Esophagus muscularis mucosa (tissue), 4 donors: Measurements from ENCODE around the gene WNT8B. TPM values are rescaled to one million over a fixed set of nuclear protein-coding genes. Genes with fewer than 3 reads are reported as not detected.

Experiments
- DNase-seq: peaks from one replicate; pipeline ENCODE4 v3.0.0-alpha.2; 2017; ENCODE audit errors: extremely low spot score
- H3K27ac ChIP-seq, 4 donors: fragments of 200-600 bp; sonication (generic); replicated peaks in 1 of 4; 1 replicate in 3 of 4; 2 replicates in 1 of 4; pipeline ENCODE4 v1.5.1; 2016 to 2019; ENCODE audit warnings: mild to moderate bottlenecking in 1 of 4
- H3K27me3 ChIP-seq, 4 donors: fragments of 200-600 bp; sonication (generic); one replicate each; pipeline versions ENCODE4 v1.5.1 to v1.6.0; 2016 to 2019
- H3K36me3 ChIP-seq, 4 donors: fragments of 200-600 bp; sonication (generic); one replicate each; pipeline ENCODE4 v1.5.1; 2016 to 2019
- H3K4me1 ChIP-seq, 4 donors: fragments of 200-600 bp; sonication (generic); one replicate each; pipeline ENCODE4 v1.5.1; 2016 to 2019
- H3K4me3 ChIP-seq, 4 donors: fragments of 200-600 bp; sonication (generic); 1 replicate in 2 of 4; 2 replicates in 2 of 4; pipeline ENCODE4 v1.5.1; 2016 to 2019; ENCODE audit warnings: mild to moderate bottlenecking in 4 of 4, moderate library complexity in 1 of 4
- H3K9me3 ChIP-seq, 4 donors: fragments of 200-600 bp; sonication (generic); 1 replicate in 3 of 4; 2 replicates in 1 of 4; pipeline ENCODE4 v1.5.1; 2016 to 2019
- CTCF ChIP-seq, 3 experiments: fragments of 200-600 bp in 2 of 3; fragments of 450-650 bp in 1 of 3; sonication (generic) in 2 of 3; IDR thresholded peaks; one replicate each; pipeline ENCODE4 v1.5.1; 2017 to 2019; ENCODE audit warnings: antibody characterized with exemption in 3 of 3, mild to moderate bottlenecking in 2 of 3, moderate library complexity in 1 of 3
- EP300 ChIP-seq: sonication (generic); formaldehyde crosslinking; IDR thresholded peaks from one replicate; pipeline ENCODE4 v1.6.1; 2017; ENCODE audit warnings: antibody characterized with exemption
- POLR2A ChIP-seq: fragments of 450-650 bp; IDR thresholded peaks from one replicate; pipeline ENCODE4 v1.6.1; 2017; ENCODE audit warnings: antibody characterized with exemption, moderate library complexity, mild to moderate bottlenecking, low read depth
- POLR2AphosphoS5 ChIP-seq, 2 donors: sonication (generic); formaldehyde crosslinking; IDR thresholded peaks; one replicate each; pipeline ENCODE4 v1.6.1; 2017; ENCODE audit warnings: antibody characterized with exemption in 2 of 2
- WGBS: methylation state at CpG from one replicate; pipeline ENCODE4 v1.1.5; 2018; 5-methylcytosine and 5-hydroxymethylcytosine counted together
- intact Hi-C: fragments of 100-400 bp; cut with DNase I; formaldehyde crosslinking; loops from one replicate; pipeline ENCODE4 v1.15.1; 2023
- total RNA-seq, 4 donors: library from RNA; depleted of rRNA; stranded (reverse); fragments of >200 nt; gene quantifications; one replicate each; pipeline versions ENCODE4 v1.1.0 to v1.2.1, GENCODE V29; 2016

Gene WNT8B
- total RNA-seq, 4 donors from 2014 or later = not detected

DNA sequence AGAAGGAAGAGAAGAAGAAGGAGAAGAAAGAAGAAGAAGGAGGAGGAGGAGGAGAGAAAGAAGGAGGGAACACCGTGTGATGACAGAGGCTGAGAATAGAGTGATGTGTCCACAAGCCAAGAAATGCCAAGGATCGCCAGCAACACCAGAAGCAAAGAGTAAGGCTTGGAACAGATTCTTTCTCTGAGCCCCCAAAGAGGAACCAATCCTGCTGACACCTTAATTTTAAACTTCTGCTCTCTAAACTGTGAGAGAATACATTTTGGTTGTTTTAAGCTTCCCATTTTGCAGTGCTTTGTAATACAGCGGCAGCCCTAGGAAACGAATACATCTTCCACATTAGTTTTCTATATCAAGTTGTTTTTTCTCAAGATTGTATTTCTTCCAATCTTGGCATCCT, 13.9 kb upstream of the WNT8B start:
- intact Hi-C loops = no loop called here
- H3K9me3 ChIP-seq = no peaks in the 10 kb centered on the region
- no peak for DNase-seq
- peaks cover 0 to 13% (median 0%) of the 10 kb centered on the region in 4 donors for H3K27me3 ChIP-seq
- H3K27ac ChIP-seq = no peak overlapping the region
- 79% methylated on average over 4 of the region's 4 CpGs for WGBS
- no peak overlapping the region for H3K4me3 ChIP-seq
- no peak for TF ChIP-seq CTCF (IDR thresholded peaks at IDR 0.05)
- H3K36me3 ChIP-seq = no peaks in the 10 kb centered on the region
- no peaks in the 10 kb centered on the region for H3K4me1 ChIP-seq

DNA sequence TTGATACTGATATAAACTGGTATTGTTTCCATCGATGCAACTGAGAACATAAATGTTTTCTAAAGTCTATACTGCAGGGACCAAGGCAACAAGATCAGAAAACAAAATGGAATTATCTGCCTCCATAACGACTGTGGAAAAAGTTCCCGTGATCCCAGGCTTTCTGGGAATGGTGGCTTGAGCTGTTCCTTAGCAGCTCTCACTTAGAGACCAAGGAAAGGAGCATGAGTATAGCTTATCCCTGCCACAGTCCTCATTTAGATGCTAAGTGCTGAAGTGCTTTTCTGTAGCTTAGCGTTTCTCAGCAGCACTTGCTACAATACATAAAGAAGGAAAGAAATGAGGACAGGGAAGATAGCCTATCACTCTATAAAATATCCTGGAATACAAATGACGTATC, 5.5 kb downstream of the WNT8B start:
- intact Hi-C loops = no loop called here
- peaks cover 0 to 26% (median 0%) of the 10 kb centered on the region in 4 donors for H3K27me3 ChIP-seq
- no peaks in the 10 kb centered on the region for H3K4me1 ChIP-seq
- no peak overlapping the region for H3K27ac ChIP-seq
- H3K4me3 ChIP-seq = no peak overlapping the region
- no peak for TF ChIP-seq POLR2A
- TF ChIP-seq POLR2AphosphoS5 (IDR thresholded peaks at IDR 0.05) = no peak
- no peak for TF ChIP-seq EP300
- TF ChIP-seq CTCF (IDR thresholded peaks at IDR 0.05) = no peak
- DNase-seq = no peak
- WGBS = 66% methylated on average over 5 of the region's 5 CpGs
- H3K9me3 ChIP-seq = no peaks in the 10 kb centered on the region
- no peaks in the 10 kb centered on the region for H3K36me3 ChIP-seq

DNA sequence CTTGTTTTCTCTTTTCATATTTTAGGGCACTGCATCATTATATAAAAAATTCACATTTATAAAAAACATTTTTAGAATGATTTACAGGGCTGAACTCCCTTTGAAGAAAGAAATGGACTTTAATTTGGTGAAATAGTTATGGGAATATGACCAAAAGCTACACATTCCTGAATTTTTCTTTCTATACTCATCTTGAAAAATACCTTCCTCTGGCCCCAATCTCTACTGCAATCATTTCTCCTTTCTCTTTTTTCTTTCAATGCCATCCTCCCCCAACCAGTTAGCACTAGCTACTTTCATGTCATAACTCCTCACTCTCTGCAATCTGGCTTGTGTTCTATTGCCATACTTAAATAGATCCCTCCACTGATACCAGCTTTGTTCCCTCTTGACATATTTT, 6.2 kb downstream of the WNT8B start:
- TF ChIP-seq POLR2AphosphoS5 (IDR thresholded peaks at IDR 0.05) (no peak), EP300 (no peak), POLR2A (no peak), CTCF (IDR thresholded peaks at IDR 0.05) (no peak)

DNA sequence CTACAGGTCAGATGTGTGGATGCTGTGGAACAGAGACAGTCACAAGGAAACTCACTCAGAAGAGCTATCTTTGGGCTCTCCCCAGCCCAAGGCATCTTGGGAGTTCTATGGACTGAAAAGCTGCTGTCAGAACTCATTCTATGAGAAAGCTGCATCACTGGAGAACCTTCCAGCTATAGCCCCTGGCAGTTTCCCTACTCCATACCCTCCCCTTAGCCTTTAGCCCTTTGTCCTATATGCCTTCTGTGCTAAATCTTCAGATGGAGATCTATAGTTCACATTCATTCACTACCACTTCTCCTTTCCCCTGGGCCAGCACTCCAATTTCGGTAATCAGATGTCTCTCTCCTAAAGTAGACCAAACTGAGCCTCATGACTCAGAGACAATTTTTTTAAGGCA, 6.9 kb downstream of the WNT8B start:
- Histone ChIP-seq H3K9me3 (no peaks in the 10 kb centered on the region), H3K27me3 (peaks cover 0 to 30% (median 0%) of the 10 kb centered on the region in 4 donors), H3K36me3 (no peaks in the 10 kb centered on the region), H3K27ac (no peak overlapping the region), H3K4me3 (no peak overlapping the region), H3K4me1 (no peaks in the 10 kb centered on the region)
- TF ChIP-seq CTCF (IDR thresholded peaks at IDR 0.05) (no peak), POLR2A (no peak), EP300 (no peak), POLR2AphosphoS5 (IDR thresholded peaks at IDR 0.05) (no peak)
- intact Hi-C loops = no loop called here
- WGBS = 93% methylated on average over 1 of the region's 1 CpG
- no peak for DNase-seq

More for the DNA sequence above, 6.2 kb downstream of the WNT8B start:
- Histone ChIP-seq H3K27ac (no peak overlapping the region), H3K4me1 (no peaks in the 10 kb centered on the region), H3K4me3 (no peak overlapping the region), H3K27me3 (peaks cover 0 to 30% (median 0%) of the 10 kb centered on the region in 4 donors), H3K36me3 (no peaks in the 10 kb centered on the region), H3K9me3 (no peaks in the 10 kb centered on the region)
- DNase-seq = no peak
- intact Hi-C loops = no loop called here

DNA sequence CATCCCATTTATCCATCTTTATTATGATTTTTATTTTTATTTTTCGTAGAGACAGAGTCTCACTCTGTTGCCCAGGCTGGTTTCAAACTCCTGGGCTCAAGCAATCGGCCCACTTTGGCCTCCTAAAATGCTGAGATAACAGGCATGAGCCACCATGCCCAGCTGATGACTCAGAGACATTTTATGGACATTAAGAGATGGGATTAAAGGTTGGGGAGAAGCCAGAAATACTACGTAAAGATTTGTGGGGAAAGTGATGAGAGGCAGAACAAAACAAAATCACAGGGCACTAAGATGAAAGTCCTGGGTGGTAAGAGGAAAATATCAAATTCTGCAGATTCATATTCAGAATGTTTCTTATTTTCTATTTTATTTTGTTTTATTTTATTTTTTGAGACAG, 7.6 kb downstream of the WNT8B start:
- H3K27ac ChIP-seq = no peak overlapping the region
- H3K4me3 ChIP-seq = no peak overlapping the region
- intact Hi-C loops = no loop called here
- TF ChIP-seq EP300 (no peak), POLR2AphosphoS5 (IDR thresholded peaks at IDR 0.05) (no peak), CTCF (IDR thresholded peaks at IDR 0.05) (no peak), POLR2A (no peak)
- peaks cover 0 to 30% (median 0%) of the 10 kb centered on the region in 4 donors for H3K27me3 ChIP-seq
- no peaks in the 10 kb centered on the region for H3K36me3 ChIP-seq
- H3K4me1 ChIP-seq = no peaks in the 10 kb centered on the region
- 86% methylated on average over 3 of the region's 3 CpGs for WGBS
- DNase-seq = no peak
- H3K9me3 ChIP-seq = no peaks in the 10 kb centered on the region
